Astrocyte of the hippocampus (primary cell): ENCODE measurements around the gene AFP.

Experiments used
- DNase-seq: peaks from one replicate; pipeline ENCODE4 v3.0.0; 2011; ENCODE audit warnings: low read depth, low spot score

The AFP gene

DNA sequence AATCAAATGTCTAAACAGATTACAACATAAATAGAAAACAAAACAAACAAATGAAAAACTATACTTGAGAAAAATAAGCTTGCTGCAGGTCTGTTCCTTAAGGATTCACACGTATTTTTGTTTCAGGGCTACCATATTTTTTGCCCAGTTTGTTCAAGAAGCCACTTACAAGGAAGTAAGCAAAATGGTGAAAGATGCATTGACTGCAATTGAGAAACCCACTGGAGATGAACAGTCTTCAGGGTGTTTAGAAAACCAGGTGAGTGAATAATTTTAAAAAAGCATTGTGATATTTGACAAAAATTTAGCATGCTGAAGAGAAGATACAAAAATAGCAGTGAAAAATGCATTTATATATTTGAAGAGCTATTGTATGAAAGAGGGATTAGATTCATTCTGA, 2.0 kb downstream of the AFP start:
- DNase-seq, result no peak

DNA sequence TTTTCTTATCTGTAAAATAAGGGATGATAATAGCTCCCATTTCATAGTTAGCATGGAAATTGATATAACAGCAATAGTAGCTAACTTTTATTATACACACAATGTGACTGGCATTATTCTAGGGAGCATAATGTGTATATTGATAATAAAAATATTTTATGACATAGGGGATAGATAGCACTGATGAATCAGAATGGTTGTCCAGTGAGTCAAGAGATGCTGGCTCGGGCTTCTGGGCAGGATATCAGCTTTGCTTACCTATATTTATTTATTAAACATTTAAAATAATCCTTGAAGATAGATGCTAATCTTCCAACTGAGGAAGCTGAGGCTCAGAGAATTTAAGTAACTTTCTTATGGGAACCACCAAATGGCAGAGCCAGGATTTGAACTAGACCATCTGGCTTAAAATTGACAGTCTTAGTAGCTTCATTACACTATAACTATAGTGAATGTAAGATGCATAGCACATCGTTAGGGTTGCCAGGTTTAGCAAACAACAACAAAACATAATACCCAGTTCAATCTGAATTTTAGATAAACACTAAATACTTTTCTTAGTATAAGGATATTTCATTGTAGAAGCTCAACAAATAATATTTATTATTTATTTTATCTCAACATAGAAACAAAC, 2.7 kb downstream of the AFP start:
- DNase-seq, result no peak

DNA sequence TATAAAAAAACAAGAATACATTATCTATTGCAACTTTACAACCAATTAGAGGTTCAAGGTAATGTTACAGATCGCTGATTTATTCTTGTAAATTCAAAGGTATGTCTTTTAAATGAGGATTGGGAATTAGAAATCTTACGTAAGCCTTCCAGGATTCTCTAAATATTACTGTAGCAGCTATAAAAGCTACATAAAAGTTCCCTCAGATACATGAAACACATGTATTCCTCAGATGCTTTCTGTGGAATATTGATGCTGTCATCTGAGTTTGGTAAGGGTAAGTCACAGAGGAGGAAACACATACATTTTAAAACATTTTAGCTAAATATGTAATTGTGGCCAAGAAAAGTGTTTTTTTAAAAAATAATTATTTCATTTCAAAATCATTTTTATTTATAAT, 3.4 kb downstream of the AFP start:
- DNase-seq, result no peak

DNA sequence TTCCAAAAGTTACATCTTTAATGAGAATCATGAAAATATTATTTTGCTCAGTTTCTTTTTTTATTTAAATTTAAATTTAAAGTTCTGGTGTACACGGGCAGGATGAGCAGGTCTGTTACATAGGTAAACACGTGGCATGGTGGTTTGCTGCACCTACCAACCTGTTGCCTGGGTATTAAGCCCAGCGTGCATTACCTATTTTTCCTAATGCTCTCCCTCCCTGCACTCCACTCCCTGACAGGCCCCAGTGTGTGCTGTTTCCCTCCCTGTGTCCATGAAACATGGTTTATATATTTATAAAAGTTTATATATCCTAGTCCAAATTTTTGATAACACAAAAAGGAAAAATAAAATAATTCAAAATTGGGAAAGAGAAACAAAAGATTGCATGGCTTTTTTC, 4.0 kb downstream of the AFP start:
- no peak for DNase-seq

DNA sequence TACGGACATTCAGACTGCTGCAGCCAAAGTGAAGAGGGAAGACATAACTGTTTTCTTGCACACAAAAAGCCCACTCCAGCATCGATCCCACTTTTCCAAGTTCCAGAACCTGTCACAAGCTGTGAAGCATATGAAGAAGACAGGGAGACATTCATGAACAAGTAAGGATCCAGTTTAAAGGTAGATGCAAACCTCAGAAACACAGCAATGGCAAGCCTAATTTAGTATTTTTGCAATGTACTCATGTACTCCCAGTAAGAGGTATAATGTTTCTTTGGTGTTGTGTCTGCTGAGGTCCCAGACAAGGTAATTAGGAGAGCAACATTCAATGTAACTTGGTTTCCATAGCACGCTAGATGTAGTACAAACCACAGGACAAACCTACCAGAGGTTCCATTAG, 4.6 kb downstream of the AFP start:
- DNase-seq, result no peak

DNA sequence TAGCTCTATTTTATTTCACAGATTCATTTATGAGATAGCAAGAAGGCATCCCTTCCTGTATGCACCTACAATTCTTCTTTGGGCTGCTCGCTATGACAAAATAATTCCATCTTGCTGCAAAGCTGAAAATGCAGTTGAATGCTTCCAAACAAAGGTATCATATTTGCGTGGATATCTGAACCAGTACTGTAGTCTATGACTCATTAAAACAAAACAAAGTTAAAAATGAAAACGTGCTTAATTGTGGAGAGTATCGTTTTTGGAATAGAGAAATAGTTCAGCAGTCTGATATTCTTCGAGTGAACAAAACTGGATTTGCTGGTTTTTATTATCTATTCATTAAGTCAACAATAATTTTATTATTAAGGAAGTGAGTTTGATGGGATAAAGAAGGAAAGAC, 6.3 kb downstream of the AFP start:
- DNase-seq, result no peak

DNA sequence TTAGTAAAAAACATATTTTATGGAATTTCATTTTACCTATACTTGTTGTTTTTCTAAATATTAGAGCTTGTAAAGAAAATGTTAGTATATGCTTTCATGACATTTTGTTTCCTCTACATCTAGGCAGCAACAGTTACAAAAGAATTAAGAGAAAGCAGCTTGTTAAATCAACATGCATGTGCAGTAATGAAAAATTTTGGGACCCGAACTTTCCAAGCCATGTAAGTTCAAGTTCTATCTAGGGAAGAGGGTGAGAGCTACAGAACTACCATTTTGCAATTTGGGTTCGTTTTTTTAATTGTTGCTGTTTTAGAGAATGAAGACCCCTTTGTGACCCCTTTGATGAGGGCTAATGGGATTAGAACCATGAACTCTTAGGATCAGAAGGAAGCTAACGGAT, 7.2 kb downstream of the AFP start:
- no peak for DNase-seq

DNA sequence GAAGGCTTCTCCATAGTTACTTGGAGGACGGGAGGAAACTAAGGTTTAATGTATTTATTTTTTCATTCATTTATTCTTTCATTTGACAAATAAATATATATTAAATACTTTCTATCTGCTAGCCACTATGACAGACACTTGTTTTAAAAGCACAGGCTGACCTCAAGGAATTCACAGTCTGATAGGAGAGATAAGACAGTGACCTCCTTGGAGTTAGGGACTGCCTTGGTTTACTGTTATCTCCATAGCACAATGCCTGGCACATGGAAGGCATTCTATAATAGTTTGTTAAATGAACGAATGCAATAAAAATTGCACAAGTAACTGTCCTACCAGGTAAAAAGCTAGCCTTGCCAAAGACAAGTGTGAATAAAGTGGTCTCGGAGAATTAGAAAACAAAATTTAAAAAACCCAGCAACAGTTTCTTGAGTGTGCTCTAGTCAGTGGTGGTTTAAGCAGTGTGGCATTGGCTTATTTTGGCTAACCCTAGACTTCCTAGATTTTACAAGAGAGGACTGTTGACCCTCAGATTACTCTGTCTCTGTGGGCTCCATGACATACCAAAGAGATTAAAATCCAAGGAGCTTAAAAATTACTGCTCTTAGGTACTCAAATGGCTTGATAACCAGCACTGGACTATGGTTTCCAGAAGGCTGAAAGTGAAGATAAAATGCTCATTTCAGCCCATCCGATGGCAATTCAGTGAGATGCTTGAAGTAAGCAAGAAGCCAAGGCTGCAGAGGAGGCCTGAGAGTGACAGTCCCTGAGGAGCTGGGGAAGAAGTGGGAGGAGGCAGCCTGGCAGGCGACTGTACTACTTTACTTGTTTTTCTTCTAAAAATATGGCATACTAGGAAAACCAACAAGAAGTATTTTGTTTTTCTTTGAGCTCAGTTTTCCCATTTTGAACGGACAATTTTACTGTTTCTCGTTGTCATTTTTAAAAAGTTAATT, 9.6 kb downstream of the AFP start:
- DNase-seq, result no peak

DNA sequence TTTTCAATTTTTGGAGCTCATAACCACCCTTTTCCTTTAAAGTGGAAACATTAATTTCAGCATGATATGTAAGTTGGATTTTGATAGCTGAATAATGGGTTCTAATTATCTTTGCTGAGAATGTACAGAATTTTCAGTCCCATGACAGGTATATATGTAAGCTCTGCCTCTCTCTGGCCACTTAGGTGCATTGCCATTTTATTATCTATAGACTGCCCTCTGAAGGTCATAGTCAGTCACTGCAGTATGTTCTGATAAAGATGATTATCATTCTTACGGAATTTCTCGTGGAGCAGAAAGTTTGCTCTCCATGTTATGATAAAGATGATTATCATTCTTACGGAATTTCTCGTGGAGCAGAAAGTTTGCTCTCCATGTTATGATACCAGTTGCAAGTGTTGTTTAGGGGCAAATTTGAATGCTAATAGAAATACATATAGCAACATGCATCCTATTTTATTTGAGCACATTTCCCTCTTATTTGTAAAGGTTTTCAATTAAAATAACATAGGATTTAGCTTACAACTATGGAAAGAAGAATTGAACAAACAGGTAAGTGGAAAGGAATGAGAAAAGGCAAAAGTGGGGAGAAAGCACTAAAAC, 10.4 kb downstream of the AFP start:
- peak; percentile 46 for DNase-seq

DNA sequence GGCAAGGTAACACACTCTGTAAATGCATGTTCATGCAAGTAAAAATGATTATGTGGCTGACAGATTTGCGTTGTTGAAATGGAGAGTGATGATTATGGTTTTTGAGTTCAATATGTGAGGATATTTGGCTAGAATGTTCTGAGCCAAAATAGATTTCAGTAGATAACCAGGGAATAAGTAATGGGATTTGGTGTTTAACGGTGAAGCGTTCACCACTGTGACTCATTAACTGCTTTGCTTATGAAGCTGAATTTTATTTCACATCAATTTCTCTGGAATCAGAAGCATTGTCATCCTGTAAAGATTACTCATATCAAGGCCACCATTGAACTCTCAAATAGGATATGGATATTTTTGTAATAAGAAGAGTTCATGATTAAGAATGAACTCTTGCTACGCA, 11.7 kb downstream of the AFP start:
- no peak for DNase-seq

DNA sequence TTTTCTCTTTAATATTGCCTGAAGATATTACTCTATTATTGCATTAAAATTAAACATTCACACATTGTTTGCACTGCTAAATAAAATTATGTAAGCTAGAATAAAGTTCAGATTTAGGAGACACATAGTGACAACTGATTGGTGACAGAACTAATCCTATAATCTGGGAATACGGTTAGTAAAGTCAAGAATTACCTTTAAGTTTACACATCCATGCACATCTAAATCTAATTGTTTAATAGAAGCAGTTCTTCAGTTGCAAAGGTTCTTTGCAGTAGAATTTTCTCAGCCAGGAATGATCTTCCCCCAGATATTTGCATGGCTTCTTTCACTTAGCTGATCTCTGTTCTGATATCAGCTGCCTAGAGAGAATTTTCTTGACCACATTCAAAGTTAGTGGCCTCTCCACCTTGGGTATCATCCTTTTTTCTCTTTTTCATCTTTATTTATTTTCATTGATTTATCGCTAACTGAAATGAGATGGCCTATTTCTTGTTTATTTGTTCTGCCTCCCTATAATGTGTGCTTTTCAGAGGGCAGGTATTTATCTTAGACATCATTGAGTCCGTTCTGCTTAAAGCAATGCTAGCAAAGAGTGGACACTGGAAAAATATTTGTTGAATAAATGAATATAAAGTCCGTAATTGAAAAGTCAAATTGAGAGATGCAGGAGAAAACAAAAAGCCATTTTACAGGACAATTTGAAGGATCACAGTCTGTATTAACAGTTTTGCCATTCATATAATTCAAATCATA, 12.6 kb downstream of the AFP start:
- DNase-seq, result no peak

DNA sequence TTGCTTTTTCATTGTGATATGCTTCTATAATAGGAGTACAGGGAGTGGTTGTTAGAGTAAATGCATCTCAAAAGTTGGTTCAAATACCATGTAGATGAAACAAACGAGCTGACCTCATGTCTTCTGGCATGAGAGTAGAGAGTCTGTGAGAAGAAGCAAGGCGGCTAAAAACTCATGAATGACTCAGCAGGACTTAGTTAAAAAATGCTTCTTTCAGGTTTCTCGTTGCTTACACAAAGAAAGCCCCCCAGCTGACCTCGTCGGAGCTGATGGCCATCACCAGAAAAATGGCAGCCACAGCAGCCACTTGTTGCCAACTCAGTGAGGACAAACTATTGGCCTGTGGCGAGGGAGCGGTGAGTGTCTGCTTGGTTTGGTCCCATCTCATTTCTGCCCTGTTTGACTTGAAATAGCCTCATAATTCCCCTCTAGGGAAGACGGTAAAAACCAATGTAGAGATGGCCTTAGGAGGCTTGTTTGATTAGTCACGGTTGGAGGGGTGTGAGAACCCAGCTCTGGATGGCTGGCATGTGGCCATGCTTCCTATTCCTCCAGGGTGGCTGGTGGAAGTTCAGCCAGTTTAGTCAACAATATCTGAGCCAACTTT, 14.5 kb downstream of the AFP start:
- DNase-seq, result peak; percentile 90

DNA sequence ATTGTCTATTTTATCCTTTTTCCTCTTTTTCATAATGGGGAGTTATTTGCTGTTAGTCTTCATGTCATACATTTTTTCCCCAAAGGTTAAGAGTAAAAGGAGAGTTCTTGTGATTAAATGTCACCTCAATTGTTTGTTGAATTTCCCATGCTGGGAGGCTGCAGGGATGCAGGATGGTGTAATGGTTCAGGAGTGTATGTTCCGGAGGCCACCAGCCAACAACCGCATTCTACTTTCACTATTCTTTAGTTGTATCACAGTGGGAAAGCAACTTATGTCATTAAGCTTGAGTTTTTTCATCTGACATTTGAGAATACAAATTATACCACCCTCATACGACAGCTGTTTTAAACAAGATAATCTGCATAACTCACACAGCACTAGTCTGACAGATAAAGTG, 15.4 kb downstream of the AFP start:
- peak; percentile 75 for DNase-seq

DNA sequence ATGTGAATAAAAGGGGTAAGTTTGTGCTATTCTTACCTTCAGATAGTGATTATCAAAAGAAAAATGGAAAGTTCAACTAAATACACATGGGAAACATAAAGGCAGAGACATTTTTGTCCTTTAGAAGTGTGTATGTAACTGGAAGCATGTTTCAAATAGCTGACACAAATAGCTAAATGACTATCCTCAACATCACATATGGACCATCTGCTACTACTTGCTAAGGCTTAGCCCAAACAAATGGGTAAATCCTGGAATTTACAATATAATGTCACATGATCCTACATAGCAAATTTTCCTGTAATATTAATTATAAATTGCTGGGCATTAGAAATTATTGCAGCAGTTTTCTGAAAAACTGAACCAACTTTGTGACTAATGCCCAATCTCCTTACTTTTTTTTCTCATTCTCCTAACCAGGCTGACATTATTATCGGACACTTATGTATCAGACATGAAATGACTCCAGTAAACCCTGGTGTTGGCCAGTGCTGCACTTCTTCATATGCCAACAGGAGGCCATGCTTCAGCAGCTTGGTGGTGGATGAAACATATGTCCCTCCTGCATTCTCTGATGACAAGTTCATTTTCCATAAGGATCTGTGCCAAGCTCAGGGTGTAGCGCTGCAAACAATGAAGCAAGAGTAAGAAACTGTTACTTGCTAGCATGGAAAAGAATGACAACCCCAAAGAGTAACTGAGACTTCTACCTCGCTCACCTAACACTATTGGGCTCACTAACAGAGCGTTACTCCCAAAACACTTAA, 16.1 kb downstream of the AFP start:
- DNase-seq, result no peak

DNA sequence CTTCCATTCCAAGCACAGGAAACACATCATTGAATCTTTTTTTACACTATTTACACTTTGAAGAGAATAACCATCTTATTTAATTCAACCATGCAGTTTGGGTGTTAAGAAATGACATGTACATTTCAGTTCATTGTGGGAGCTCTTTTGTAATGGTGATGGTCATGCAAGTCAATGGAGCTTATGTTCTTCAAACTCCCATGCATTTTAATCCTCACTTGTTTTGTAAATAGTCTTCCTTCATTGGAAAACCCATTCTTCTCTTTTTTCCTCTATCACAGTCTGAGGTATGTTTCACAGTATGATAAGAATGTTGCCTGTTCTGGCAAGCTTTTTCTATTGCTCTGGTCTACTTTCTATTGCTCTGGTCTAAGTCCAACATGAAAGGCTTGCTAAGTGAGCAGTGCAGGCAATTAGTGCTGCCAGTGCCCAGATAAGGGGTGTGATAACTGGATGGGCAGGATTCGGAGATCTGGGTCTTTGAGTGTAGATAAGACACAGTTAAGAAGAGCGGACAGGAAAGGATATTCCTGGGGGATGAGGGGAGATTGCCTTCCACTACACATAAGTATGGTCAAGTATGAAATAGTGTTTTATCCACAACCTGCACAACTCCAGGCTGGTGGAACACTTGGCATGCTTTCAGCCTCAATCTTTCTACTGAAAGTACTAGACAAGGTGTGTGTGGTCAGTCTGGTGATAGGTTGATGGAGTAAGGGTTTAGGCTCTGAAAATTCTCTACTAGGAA, 17.1 kb downstream of the AFP start:
- peak; percentile 48 for DNase-seq

DNA sequence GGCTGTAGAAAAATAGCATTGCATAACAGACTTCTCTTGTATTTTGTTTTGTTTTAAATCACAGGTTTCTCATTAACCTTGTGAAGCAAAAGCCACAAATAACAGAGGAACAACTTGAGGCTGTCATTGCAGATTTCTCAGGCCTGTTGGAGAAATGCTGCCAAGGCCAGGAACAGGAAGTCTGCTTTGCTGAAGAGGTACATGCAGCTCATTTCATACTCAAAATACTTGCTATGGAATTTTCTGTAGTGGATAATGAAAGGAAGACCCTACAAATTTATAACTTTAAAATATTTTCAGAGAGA, 17.6 kb downstream of the AFP start:
- DNase-seq, result peak; percentile 31

DNA sequence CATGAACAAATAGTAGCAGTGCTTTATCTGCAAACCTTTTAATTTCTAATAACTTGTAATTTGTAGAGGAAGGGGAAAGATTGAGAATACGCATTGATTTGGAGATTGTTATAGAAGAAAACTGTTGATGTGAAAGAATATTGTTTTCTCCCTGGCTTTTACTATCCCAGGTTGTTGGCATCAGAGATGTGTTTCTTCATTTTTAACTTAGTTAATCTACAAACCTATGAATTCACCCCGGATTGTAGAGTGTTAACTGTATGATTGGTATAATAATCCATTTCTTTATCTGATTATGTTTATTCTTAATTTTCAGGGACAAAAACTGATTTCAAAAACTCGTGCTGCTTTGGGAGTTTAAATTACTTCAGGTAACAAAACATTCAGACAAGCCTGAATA, 18.9 kb downstream of the AFP start:
- no peak for DNase-seq

DNA sequence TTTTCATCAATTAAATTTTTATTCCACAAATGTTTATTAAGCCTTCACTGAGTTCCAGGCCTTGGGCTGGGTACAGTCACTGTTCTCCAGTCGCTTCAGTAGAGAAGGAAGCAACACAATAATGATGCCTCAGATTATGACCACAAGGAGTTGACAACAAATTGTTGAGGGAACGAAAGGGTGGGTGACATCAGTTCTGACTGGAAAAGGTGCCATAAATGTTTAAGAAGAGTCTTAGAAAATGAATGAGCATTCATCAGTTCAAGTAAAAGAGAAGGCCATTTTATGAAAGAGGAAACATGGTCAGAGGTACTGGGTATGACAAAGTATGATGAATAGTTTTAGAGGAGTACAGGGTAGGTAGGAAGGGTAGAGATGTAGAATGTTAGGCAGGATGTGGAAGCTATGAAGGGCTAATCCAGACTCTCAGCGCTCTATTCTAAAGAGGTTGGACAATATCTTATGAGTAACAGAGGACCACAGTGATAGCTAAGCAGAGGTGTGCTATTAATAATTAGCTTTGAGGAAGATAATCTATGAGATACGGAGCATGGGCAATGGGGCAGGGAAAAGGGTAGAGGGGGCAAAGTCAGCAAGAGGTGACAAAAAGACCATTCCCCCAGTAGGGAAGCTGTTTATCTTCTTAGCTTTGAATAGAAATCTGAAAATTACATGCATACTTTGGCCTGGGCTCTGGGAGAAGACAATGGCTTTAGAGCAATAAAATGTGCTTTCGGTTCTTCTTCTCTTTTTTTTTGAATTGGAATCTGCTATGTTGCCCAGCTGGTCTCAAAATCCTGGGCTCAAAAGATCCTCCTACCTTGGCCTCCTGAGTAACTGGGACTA, 20.4 kb downstream of the AFP start:
- DNase-seq, result no peak
